GM12864 (cell line): ENCODE measurements around the gene ADAM10.

Experiments
- DNase-seq: peaks from one replicate; pipeline ENCODE4 v3.0.0-alpha.2; 2011; ENCODE audit warnings: low read depth
- H3K4me3 ChIP-seq: 2 replicates; pipeline ENCODE4 v1.5.1; 2011; ENCODE audit warnings: mild to moderate bottlenecking, low read depth, low read length, control low read depth
- CTCF ChIP-seq: IDR thresholded peaks from 2 replicates; pipeline ENCODE4 v1.5.1; 2011; ENCODE audit warnings: low read depth, mild to moderate bottlenecking, moderate library complexity, low read length, control low read depth, inconsistent platforms; ENCODE audit errors: missing control alignments

Gene ADAM10

GRCh38 chr15:58583171-58583908 is 166.2 kb downstream of the ADAM10 start:
- no peak for TF ChIP-seq CTCF
- no peak for DNase-seq
- H3K4me3 ChIP-seq = no peak overlapping the region

GRCh38 chr15:58582160-58582559 is 167.3 kb downstream of the ADAM10 start:
- H3K4me3 ChIP-seq = no peak overlapping the region
- no peak for DNase-seq
- TF ChIP-seq CTCF = no peak

GRCh38 chr15:58576657-58577056 is 172.8 kb downstream of the ADAM10 start:
- DNase-seq = no peak
- no peak for TF ChIP-seq CTCF

GRCh38 chr15:58575045-58575786 is 174.3 kb downstream of the ADAM10 start:
- no peak overlapping the region for H3K4me3 ChIP-seq
- TF ChIP-seq CTCF = no peak
- DNase-seq = no peak

More at GRCh38 chr15:58576657-58577056, 172.8 kb downstream of the ADAM10 start:
- no peak overlapping the region for H3K4me3 ChIP-seq

GRCh38 chr15:58574631-58575030 is 174.9 kb downstream of the ADAM10 start:
- no peak for TF ChIP-seq CTCF
- DNase-seq = no peak
- no peak overlapping the region for H3K4me3 ChIP-seq

GRCh38 chr15:58573270-58573669 is 176.2 kb downstream of the ADAM10 start:
- TF ChIP-seq CTCF = no peak
- no peak overlapping the region for H3K4me3 ChIP-seq
- DNase-seq = no peak
